Activated CD8-positive, alpha-beta memory T cell treated with anti-CD3 and anti-CD28 coated beads, Interleukin-2, amount 50 U/mL, for 4 hours (primary cell): ENCODE data around the gene LRRFIP1.

Experiments
- DNase-seq: peaks from one replicate; pipeline ENCODE4 v3.0.0-alpha.2; 2020

The LRRFIP1 gene

GRCh38 chr2:237708491-237708890 lies 81.1 kb downstream of the LRRFIP1 start:
- DNase-seq: no peak

- DNase-seq: no peak
Measured at GRCh38 chr2:237708961-237709360, 81.6 kb downstream of the LRRFIP1 start.

- DNase-seq: no peak
Measured at GRCh38 chr2:237711458-237712150, 84.2 kb downstream of the LRRFIP1 start.

GRCh38 chr2:237712477-237713377 lies 85.3 kb downstream of the LRRFIP1 start:
- no peak for DNase-seq

GRCh38 chr2:237714690-237715458 lies 87.5 kb downstream of the LRRFIP1 start:
- no peak for DNase-seq

GRCh38 chr2:237715459-237715947 lies 88.1 kb downstream of the LRRFIP1 start:
- DNase-seq: no peak

- no peak for DNase-seq
Measured at GRCh38 chr2:237716011-237716410, 88.6 kb downstream of the LRRFIP1 start.

- no peak for DNase-seq
Measured at GRCh38 chr2:237717366-237718276, 90.2 kb downstream of the LRRFIP1 start.

- DNase-seq: no peak
Measured at GRCh38 chr2:237718277-237718634, 90.9 kb downstream of the LRRFIP1 start.

- no peak for DNase-seq
Measured at GRCh38 chr2:237720444-237720843, 93.1 kb downstream of the LRRFIP1 start.

GRCh38 chr2:237720957-237721356 lies 93.6 kb downstream of the LRRFIP1 start:
- no peak for DNase-seq

GRCh38 chr2:237721458-237721857 lies 94.1 kb downstream of the LRRFIP1 start:
- DNase-seq: no peak

GRCh38 chr2:237722616-237723015 lies 95.2 kb downstream of the LRRFIP1 start:
- no peak for DNase-seq

GRCh38 chr2:237723023-237723422 lies 95.6 kb downstream of the LRRFIP1 start:
- no peak for DNase-seq

GRCh38 chr2:237723602-237724001 lies 96.2 kb downstream of the LRRFIP1 start:
- DNase-seq: no peak

- DNase-seq: no peak
Measured at GRCh38 chr2:237724811-237725478, 97.6 kb downstream of the LRRFIP1 start.

- DNase-seq: no peak
Measured at GRCh38 chr2:237725661-237726060, 98.3 kb downstream of the LRRFIP1 start.

- no peak for DNase-seq
Measured at GRCh38 chr2:237726401-237726830, 99.0 kb downstream of the LRRFIP1 start.

GRCh38 chr2:237727363-237727762 lies 100.0 kb downstream of the LRRFIP1 start:
- DNase-seq: no peak

GRCh38 chr2:237729681-237730475 lies 102.5 kb downstream of the LRRFIP1 start:
- DNase-seq: no peak

GRCh38 chr2:237731663-237732062 lies 104.3 kb downstream of the LRRFIP1 start:
- no peak for DNase-seq
